SU-DHL-6 (cell line): ENCODE results near the gene DEGS1.

Source experiments
- CTCF ChIP-seq: fragments of 200-600 bp; sonication (generic); IDR thresholded peaks from one replicate; pipeline ENCODE4 v1.5.1; 2017; ENCODE audit warnings: antibody characterized with exemption, mild to moderate bottlenecking, low read length, moderate library complexity; ENCODE audit not compliant: insufficient read depth, poor library complexity, severe bottlenecking
- EZH2phosphoT487 ChIP-seq: fragments of 200-600 bp; sonication (generic), shearing (Covaris generic); conservative IDR thresholded peaks from 2 replicates; pipeline ENCODE4 v1.6.1; 2018; ENCODE audit warnings: mild to moderate bottlenecking, antibody characterized with exemption, low read length, moderate library complexity, mixed read lengths

DNA sequence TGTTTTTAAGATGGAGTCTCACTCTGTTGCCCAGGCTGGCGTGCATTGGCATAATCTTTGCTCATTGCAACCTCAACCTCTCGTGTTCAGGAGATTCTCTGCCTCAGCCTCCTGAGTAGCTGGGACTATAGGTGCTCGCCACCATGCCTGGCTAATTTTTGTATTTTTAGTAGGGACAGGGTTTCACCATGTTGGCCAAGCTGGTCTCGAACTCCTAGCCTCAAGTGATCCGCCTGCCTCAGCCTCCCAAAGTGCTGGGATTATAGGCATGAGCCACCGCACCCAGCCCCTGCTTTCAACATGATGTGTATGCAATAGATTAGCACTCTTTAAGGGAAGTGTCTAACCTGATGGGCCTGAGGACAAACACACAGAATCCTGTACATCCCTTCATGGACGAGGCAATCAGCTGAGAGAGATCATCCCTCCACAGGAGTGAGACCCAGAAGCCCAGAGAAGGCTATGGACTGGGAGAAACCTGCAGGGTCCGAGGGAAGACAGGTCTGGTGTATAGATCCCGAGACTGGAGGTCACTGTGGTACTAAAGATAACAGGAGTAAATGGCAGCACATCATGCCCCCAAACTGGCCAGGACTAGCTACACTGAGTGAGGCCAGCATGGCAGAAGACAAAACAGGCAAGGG lies 5.6 kb upstream of the DEGS1 start:
- TF ChIP-seq CTCF (no peak), EZH2phosphoT487 (no peak)
